GM18502 (cell line): Measurements from ENCODE around the gene NFATC1.
"Not testable (repeated sequence)": the region's sequence is repeated elsewhere in the genome, so short reads cannot be mapped to it uniquely, and the experiment has no call there.

Experiments used
- ATAC-seq: cut with Tn5 transposase; IDR thresholded peaks from one replicate; pipeline ENCODE4 v1.9.1; 2021; ENCODE audit warnings: mild to moderate bottlenecking; ENCODE audit not compliant: unreplicated experiment, poor library complexity

The NFATC1 gene

GRCh38 chr18:79468119-79468789 is 72.5 kb downstream of the NFATC1 start:
- no peak for ATAC-seq

DNA sequence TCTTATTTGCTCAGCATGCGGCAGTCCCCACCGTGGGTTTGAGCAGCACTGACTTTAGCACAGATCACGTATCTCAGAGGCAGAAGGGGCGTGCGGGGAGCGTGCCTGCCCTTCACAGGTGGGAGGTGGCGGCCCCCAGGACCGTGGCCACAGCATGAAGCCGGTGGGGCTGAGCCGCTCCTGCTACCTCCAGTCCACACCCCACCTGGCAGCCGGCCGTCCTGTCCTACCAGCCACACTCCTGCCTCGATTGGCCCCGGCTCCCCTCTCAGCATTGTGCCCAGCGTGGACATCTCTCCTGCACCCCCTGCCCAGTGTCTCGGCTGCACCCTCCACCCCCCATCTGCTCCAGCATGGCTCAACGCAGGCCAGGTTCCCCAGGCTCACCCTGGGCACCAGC is 73.6 kb downstream of the NFATC1 start:
- ATAC-seq: no peak

DNA sequence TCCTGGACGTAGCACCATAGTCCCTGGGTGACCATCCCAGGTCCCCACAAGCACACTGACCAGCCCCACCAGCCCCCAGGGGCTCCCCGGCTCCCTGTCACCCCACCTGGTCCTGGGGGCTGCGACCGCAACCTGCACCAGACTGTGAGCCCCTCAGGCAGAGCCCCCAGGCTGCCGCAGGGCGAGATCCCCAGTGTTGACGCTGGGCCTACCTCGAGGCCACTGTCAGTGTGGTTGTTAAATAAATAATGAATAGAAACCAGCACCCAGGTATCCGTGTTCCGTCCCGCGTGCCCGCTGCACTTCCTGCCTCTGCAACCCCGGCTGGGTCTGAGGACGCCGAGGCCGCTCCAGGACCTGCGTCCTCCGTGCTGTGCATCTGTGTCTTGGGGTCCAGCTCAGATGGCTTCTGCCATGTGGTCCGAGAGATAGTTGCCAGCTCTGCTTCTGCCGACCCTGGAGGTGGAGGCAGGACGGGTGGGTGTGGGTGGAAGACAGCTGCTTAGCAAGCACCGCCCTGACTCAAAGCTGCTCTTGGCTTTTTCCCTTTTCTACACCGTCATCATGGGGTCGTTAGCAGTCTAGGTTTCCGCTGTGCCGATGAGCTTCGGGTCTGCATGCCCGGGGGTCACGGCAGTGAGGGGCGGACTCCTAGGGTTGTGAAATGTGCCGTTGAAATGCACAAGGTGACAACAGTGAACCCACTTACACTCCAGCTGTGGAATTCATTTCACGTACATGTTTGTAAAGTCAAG is 74.2 kb downstream of the NFATC1 start:
- ATAC-seq: no peak

GRCh38 chr18:79470547-79470946 is 74.8 kb downstream of the NFATC1 start:
- no peak for ATAC-seq

- ATAC-seq: no peak
Measured at GRCh38 chr18:79471046-79471445, 75.3 kb downstream of the NFATC1 start.

GRCh38 chr18:79471597-79471996 is 75.9 kb downstream of the NFATC1 start:
- no peak for ATAC-seq

- ATAC-seq: no peak
Measured at GRCh38 chr18:79472176-79472575, 76.4 kb downstream of the NFATC1 start.

DNA sequence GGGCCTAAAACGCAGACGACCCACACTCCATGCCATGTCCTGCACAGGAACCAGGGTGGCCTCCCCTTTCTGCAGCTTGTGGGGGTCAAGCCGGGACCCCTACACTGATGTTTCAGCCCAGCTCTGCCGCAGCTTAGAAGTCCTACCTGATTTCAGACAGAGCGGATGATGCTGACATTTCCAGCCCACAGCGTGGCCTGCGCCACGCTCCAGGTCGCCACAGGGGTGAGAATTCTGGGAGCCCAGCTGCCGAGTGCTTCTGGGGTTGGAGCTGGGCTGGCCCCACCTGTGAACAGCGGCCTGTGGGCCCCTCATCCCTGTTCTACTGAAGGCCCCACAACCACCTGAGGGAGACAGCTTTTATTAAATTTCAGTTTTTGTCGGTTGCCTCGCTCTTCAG is 77.2 kb downstream of the NFATC1 start:
- ATAC-seq: no peak

DNA sequence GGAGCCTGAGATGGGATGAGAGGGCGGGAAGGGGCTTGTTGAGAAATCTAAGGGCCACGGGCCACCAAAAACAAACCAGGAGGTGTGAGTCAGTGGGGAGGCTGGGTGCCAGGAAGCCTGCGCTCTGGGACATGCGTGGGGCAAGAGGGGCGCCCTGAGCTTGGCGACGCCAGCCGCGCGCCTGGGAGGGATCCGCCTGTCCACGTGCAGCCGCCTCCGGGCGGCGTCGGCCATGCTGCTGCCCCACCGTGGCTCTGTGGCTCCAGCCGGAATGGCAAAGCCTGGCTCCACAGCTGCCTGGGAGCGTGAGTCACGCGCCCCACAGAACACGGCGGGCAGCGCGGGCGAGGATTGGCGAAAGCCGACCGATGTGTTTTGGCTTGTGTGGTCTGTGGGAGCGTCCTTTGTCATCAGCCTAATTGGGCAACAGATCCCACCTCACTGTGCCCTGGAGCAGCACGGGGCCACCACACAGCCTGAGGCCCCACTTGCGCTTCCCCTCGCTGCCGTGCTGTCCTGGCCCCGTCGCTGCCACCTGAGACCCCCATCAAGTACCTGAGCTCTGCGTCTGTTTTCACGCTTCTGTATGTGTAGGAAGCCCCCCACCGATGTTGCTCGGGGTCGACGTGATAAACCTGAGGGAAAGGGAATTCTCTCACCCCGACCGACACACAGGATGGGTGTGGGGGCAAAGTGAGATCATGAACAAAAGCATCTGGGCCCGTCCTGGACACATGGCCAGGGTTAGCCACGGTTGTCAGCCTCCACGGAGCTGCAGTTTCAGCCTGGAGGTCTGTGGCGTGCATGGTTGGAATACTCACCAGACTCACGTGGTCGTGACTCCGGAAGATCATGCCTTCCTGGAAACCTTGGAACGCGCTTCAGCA is 80.5 kb downstream of the NFATC1 start:
- no peak for ATAC-seq

DNA sequence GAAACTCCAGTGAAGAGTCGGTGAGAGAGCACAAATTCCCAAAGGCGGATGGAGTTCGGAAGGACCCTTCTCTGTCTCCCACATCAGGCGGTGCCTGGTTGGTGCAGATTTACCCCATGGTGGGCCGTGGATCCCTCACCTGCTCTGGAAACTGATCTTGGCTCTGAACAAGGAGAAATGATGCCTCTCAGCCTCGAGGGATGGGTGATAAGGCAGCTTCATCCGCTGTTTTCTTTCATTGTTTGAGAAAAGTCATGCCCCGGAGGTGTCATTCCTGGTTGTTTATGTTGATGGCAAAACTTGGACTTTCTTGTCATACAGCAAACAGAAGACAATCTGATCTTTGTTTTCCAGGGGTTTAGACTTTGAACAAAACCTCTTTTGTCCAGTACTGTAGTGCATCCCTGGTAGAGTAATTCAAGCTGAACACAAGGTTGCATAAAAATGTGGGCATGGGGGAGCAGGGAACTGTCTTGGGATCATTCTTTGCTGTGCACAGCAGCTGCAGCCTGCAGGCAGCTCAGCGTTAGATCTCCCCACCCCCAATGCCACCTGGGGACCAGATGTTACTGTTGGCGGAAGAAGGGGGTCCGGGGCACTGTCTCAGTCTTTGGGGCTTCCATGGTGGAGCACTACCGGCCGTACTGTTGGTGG is 81.3 kb downstream of the NFATC1 start:
- ATAC-seq: no peak

- no peak for ATAC-seq
Measured at GRCh38 chr18:79477711-79478483, 82.2 kb downstream of the NFATC1 start.

GRCh38 chr18:79478484-79479115 is 82.9 kb downstream of the NFATC1 start:
- no peak for ATAC-seq

DNA sequence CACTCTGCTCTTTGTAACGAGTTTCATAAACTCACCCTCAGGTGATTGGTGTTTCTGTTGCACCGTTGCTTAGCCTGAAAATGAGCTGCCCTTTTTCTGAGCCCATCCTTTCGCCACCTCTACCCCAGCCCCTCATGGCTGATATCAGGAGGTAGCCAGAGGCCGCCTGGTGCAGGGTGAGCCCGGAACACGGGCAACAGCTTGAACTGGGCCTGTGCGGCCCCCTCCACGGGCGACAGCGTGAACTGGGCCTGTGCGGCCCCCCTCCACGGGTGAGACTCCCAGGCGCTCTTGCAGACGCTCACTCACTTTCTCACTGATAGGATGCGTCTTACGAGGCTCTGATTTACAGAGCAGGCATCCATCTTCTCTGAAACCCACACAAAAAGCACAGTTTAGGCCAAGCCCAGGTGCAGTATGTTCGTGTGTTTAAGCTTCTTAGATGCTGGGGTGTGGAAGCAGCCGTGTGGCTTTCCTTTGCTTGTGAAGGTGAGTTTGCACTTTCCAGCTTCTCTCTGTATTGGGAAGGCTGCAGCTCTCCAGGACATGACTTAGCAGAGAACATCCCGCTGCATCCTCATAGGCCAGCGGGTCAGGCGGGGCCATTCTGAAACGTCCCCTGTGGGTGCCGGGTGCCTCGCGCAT is 83.5 kb downstream of the NFATC1 start:
- ATAC-seq: no peak

- ATAC-seq: no peak
Measured at GRCh38 chr18:79479761-79480161, 84.0 kb downstream of the NFATC1 start.

- no peak for ATAC-seq
Measured at GRCh38 chr18:79480171-79481045, 84.7 kb downstream of the NFATC1 start.

- ATAC-seq: no peak
Measured at GRCh38 chr18:79481046-79481790, 85.5 kb downstream of the NFATC1 start.

- not testable (repeated sequence) for ATAC-seq
Measured at GRCh38 chr18:79483393-79483792, 87.7 kb downstream of the NFATC1 start.
